K562 (cell line): ENCODE data around the gene GAS2L1. TPM values are rescaled to one million over a fixed set of nuclear protein-coding genes. Genes with fewer than 3 reads are reported as not detected.

Experiments
- ATAC-seq: fragments of 200-7000 bp; cut with Tn5 transposase; 3 replicates; pipeline ENCODE4 v1.9.1; 2020; ENCODE audit warnings: moderate library complexity
- BruUV-seq: library from RNA; stranded (reverse); fragments of 400-500 nt; replicated peaks from 2 replicates; lab custom pipeline; 2021; lab: Mats Ljungman, UMichigan
- CTCF ChIA-PET: fragments of 300-600 bp; formaldehyde crosslinking; extraction: SDS; loops from one replicate; lab custom pipeline; 2021; ENCODE audit warnings: low intra/inter-chr PET ratio; lab: Yijun Ruan, JAX
- POLR2A ChIA-PET: fragments of 300-600, 350-650 bp; sonication (Branson Sonifier 250); formaldehyde crosslinking; extraction: SDS; loops from one replicate; lab custom pipeline; 2021; ENCODE audit warnings: antibody characterized with exemption, inconsistent platforms; lab: Yijun Ruan, JAX
- DNase-seq, 4 experiments: peaks; one replicate each; pipeline versions ENCODE4 v3.0.0 to v3.0.0-alpha.2; 2011 to 2018; ENCODE audit warnings: low spot score in 3 of 4, mixed read lengths in 3 of 4; ENCODE audit errors: extremely low read depth in 1 of 4
- FAIRE-seq: peaks from 2 replicates; lab custom pipeline; 2011; peaks lifted over from hg19 to GRCh38; lab: Jason Lieb, UNC
- H2AFZ ChIP-seq: 2 replicates; pipeline ENCODE4 v1.6.0; 2011; ENCODE audit warnings: low read depth, low read length, control low read depth, inconsistent platforms
- H3K27ac ChIP-seq: fragments of 200-600 bp; 3 replicates; pipeline ENCODE4 v1.8.0; 2011; ENCODE audit warnings: low read depth, mild to moderate bottlenecking, control low read depth, inconsistent platforms, low read length, moderate library complexity, mixed read lengths; ENCODE audit errors: extremely low read depth
- H3K27me3 ChIP-seq, 2 experiments: fragments of 300-600 bp in 1 of 2; 2 replicates in 1 of 2; 3 replicates in 1 of 2; pipeline versions ENCODE4 v1.6.0 to v1.8.0; 2011; ENCODE audit warnings: inconsistent platforms in 2 of 2, low read length in 2 of 2, mild to moderate bottlenecking in 1 of 2, mixed read lengths in 1 of 2, moderate library complexity in 1 of 2; ENCODE audit not compliant: control insufficient read depth in 2 of 2, insufficient read depth in 2 of 2
- H3K36me3 ChIP-seq: fragments of 300-600 bp; 3 replicates; pipeline ENCODE4 v1.8.0; 2011; ENCODE audit warnings: mild to moderate bottlenecking, low read length, inconsistent platforms; ENCODE audit not compliant: control insufficient read depth, insufficient read depth
- H3K4me1 ChIP-seq, 2 experiments: fragments of 200-600 bp in 1 of 2; replicated peaks in 1 of 2; 2 replicates in 1 of 2; 3 replicates in 1 of 2; pipeline versions ENCODE4 v1.5.1 to v1.8.0; 2011; ENCODE audit warnings: inconsistent platforms in 2 of 2, low read length in 2 of 2, mild to moderate bottlenecking in 1 of 2, mixed read lengths in 1 of 2, moderate library complexity in 1 of 2; ENCODE audit not compliant: control insufficient read depth in 2 of 2, insufficient read depth in 2 of 2
- H3K4me2 ChIP-seq: 2 replicates; pipeline ENCODE4 v1.6.1; 2011; ENCODE audit warnings: low read length, control low read depth, inconsistent platforms, mixed read lengths; ENCODE audit not compliant: insufficient read depth
- H3K4me3 ChIP-seq: fragments of 200-600 bp; sonication (generic), shearing (Covaris generic); 2 replicates; pipeline ENCODE4 v1.5.1; 2016; ENCODE audit warnings: control low read depth, inconsistent platforms
- H3K79me2 ChIP-seq: fragments of 200-600 bp; 3 replicates; pipeline ENCODE4 v1.8.0; 2011; ENCODE audit warnings: low read length, inconsistent platforms; ENCODE audit not compliant: control insufficient read depth, insufficient read depth
- H3K9ac ChIP-seq, 2 experiments: 2 replicates each; pipeline versions ENCODE4 v1.6.0 to v1.6.1; 2011; ENCODE audit warnings: low read depth in 2 of 2, low read length in 2 of 2, control low read depth in 1 of 2, inconsistent platforms in 1 of 2, mild to moderate bottlenecking in 1 of 2, mixed read lengths in 1 of 2; ENCODE audit not compliant: insufficient read depth in 1 of 2
- H3K9me1 ChIP-seq: one replicate; pipeline ENCODE4 v1.6.0; 2011; ENCODE audit warnings: inconsistent platforms, mild to moderate bottlenecking, low read length, moderate library complexity; ENCODE audit not compliant: control insufficient read depth, insufficient read depth
- H3K9me3 ChIP-seq: replicated peaks from 2 replicates; pipeline ENCODE4 v1.5.1; 2011; ENCODE audit warnings: low read depth, low read length, inconsistent platforms; ENCODE audit not compliant: control insufficient read depth, insufficient read depth
- H4K20me1 ChIP-seq: replicated peaks from 2 replicates; pipeline ENCODE4 v1.6.1; 2011; ENCODE audit warnings: low read length, inconsistent platforms, mixed read lengths; ENCODE audit not compliant: control insufficient read depth, insufficient read depth
- HDGF ChIP-seq: fragments of 450-650 bp; IDR thresholded peaks from 2 replicates; pipeline ENCODE4 v1.6.1; 2016
- MEIS2 ChIP-seq: fragments of 450-650 bp; IDR thresholded peaks from 2 replicates; pipeline ENCODE4 v1.6.1; 2014; ENCODE audit warnings: mild to moderate bottlenecking; ENCODE audit not compliant: partially characterized antibody
- PTTG1 ChIP-seq: fragments of 450-650 bp; IDR thresholded peaks from 2 replicates; pipeline ENCODE4 v1.6.1; 2016; ENCODE audit warnings: low read depth, mild to moderate bottlenecking, missing genetic modification characterization, missing compliant biosample characterization
- SMARCA4 ChIP-seq: fragments of 450-650 bp; IDR thresholded peaks from 2 replicates; pipeline ENCODE4 v1.6.1; 2016
- SMC3 ChIP-seq: conservative IDR thresholded peaks from 2 replicates; pipeline ENCODE4 v1.6.1; 2011; ENCODE audit warnings: low read depth, low read length, improper control_type of control experiment; ENCODE audit not compliant: insufficient read depth
- TBP ChIP-seq: optimal IDR thresholded peaks from 2 replicates; pipeline ENCODE3; 2011; ENCODE audit warnings: low read depth, low read length, improper control_type of control experiment
- WGBS: fragments of 100-300 bp; shearing (Covaris generic); methylation state at CpG from one replicate; pipeline ENCODE4 v1.1.6; 2016; ENCODE audit warnings: low coverage, mixed read lengths; ENCODE audit not compliant: insufficient coverage; ENCODE audit errors: missing lambda C conversion rate; 5-methylcytosine and 5-hydroxymethylcytosine counted together
- in situ Hi-C: fragments of 300-500 bp; cut with MboI; formaldehyde crosslinking; loops from 4 replicates; pipeline ENCODE4 v1.15.0; 2018; ENCODE audit warnings: inconsistent platforms, mixed read lengths
- intact Hi-C: fragments of 100-400 bp; cut with micrococcal nuclease; formaldehyde crosslinking; loops from 2 replicates; pipeline ENCODE4 v1.14.2; 2022
- polyA plus RNA-seq, 8 experiments: library from polyadenylated mRNA; depleted of rRNA in 4 of 8; stranded (reverse) in 5 of 8; unstranded in 3 of 8; fragments of >200 nt; fragmentation: Nextera tagmentation in 2 of 8; fragmentation: Illumina TruSeq in 1 of 8; extraction: Ambion mirVana in 2 of 8; extraction: Trizol in 1 of 8; gene quantifications; 2 replicates each; pipeline versions ENCODE4 v1.2.1 to v1.2.3, GENCODE V29; 2011 to 2014; ENCODE audit warnings: inconsistent platforms in 1 of 8, missing spikeins in 1 of 8
- total RNA-seq, 7 experiments: library from RNA; depleted of rRNA in 6 of 7; stranded (reverse); fragments of >200 nt in 6 of 7; fragmentation: Illumina TruSeq in 2 of 7; extraction: Trizol in 2 of 7; gene quantifications; 2 replicates each; pipeline versions ENCODE4 v1.2.1 to v1.2.3, GENCODE V29; 2011 to 2021; ENCODE audit warnings: low replicate concordance in 1 of 7
- TF ChIP-seq, protein P1 (sequence below): sonication (generic); formaldehyde crosslinking; IDR thresholded peaks from 2 replicates; pipeline ENCODE4 v1.8.0; 2022; ENCODE audit warnings: mild to moderate bottlenecking, low read depth, missing genetic modification reagents
- TF ChIP-seq, protein P2 (sequence below), 2 experiments: fragments of 450-650 bp in 1 of 2; IDR thresholded peaks; 2 replicates each; pipeline ENCODE4 v1.6.1; 2011 to 2017; ENCODE audit warnings: low read depth in 2 of 2, antibody characterized with exemption in 1 of 2, borderline replicate concordance in 1 of 2, low read length in 1 of 2, mild to moderate bottlenecking in 1 of 2, mixed read lengths in 1 of 2; ENCODE audit not compliant: control insufficient read depth in 1 of 2

Gene GAS2L1
- total and polyA plus RNA-seq, 9 of the 15 experiments (the other 6 are each of a cell fraction or from before 2014, with no cell fraction given): 0.56 to 19.7 (median 3.2) TPM

DNA sequence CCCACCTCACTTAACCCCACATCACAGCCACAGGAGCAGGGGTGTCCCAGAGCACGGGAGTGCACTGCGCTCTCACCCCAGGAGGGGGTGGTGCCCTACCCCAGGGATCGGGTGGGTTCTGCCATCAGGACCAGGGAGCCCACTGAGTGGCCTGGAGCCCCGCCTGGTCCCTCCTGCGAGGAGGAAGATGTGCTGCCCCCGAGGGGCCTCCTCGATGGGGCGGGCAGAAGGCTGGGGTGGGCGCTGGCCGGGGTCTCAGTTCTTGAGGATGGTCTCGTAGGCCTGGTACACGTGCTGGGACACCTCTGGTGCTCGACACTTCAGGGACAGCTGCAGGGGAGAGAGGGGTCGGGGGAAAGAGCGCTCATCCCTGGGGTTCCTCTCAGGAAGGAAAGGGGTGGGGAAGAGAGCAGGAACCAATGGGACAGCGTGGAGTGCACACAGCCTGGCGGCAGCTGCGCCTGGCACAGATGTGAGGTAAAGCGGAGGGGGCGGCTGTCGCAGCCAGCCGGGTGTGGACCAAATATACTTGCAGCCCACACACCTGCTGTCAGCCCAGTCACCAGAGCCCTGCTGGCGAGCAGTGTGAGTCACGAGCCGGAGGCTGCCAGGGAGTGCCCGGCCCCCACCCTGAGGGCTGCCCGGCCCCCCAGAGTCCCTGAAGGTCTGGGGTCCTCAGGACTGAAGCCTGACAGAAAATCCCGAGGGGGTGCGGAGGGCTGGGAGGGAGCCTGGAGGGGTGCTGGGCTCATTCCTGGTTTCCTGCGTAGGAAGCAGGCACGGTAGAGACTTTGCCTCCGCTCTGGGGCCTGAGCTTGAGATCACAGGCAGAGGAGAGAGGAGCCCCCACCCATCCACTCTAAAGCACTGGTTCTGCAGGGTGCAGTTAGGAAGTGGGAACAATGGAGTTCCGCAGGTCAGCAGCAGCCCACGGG, 22.4 kb downstream of the GAS2L1 start:
- no peak overlapping the region for H2AFZ ChIP-seq
- H3K27ac ChIP-seq: no peak overlapping the region
- H4K20me1 ChIP-seq: no peaks in the 10 kb centered on the region
- H3K4me2 ChIP-seq: no peak overlapping the region
- H3K9me3 ChIP-seq: no peaks in the 10 kb centered on the region
- no peaks in the 10 kb centered on the region for H3K27me3 ChIP-seq
- H3K4me3 ChIP-seq: no peak overlapping the region
- FAIRE-seq (no peak), ATAC-seq (no peak), DNase-seq (no peak)
- peaks cover 0 to 10% of the 10 kb centered on the region in 2 experiments; a peak in 2 of 5 replicates for H3K4me1 ChIP-seq
- ChIA-PET CTCF (no interaction called here), POLR2A (no interaction called here)
- no TSS peak for BruUV-seq
- WGBS: 91% methylated on average over 16 of the region's 34 CpGs
- H3K36me3 ChIP-seq: peaks cover 35% of the 10 kb centered on the region; the same call in 2 of the 3 replicates
- in situ Hi-C loops: no loop called here
- no peak overlapping the region for H3K9ac ChIP-seq
- H3K79me2 ChIP-seq: no peaks in the 10 kb centered on the region
- no peak for TF ChIP-seq SMARCA4
- TF ChIP-seq PTTG1 (tag): no peak
- no peak for TF ChIP-seq MEIS2
- TF ChIP-seq SMC3: no peak
- TF ChIP-seq, protein P1, sequence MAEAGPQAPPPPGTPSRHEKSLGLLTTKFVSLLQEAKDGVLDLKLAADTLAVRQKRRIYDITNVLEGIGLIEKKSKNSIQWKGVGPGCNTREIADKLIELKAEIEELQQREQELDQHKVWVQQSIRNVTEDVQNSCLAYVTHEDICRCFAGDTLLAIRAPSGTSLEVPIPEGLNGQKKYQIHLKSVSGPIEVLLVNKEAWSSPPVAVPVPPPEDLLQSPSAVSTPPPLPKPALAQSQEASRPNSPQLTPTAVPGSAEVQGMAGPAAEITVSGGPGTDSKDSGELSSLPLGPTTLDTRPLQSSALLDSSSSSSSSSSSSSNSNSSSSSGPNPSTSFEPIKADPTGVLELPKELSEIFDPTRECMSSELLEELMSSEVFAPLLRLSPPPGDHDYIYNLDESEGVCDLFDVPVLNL: no peak
- TF ChIP-seq, protein P2, sequence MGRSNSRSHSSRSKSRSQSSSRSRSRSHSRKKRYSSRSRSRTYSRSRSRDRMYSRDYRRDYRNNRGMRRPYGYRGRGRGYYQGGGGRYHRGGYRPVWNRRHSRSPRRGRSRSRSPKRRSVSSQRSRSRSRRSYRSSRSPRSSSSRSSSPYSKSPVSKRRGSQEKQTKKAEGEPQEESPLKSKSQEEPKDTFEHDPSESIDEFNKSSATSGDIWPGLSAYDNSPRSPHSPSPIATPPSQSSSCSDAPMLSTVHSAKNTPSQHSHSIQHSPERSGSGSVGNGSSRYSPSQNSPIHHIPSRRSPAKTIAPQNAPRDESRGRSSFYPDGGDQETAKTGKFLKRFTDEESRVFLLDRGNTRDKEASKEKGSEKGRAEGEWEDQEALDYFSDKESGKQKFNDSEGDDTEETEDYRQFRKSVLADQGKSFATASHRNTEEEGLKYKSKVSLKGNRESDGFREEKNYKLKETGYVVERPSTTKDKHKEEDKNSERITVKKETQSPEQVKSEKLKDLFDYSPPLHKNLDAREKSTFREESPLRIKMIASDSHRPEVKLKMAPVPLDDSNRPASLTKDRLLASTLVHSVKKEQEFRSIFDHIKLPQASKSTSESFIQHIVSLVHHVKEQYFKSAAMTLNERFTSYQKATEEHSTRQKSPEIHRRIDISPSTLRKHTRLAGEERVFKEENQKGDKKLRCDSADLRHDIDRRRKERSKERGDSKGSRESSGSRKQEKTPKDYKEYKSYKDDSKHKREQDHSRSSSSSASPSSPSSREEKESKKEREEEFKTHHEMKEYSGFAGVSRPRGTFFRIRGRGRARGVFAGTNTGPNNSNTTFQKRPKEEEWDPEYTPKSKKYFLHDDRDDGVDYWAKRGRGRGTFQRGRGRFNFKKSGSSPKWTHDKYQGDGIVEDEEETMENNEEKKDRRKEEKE (IDR thresholded peaks at IDR 0.05; ENCODE audit: borderline replicate concordance in 1 of 2, control insufficient read depth in 1 of 2, low read depth in 2 of 2, low read length in 1 of 2): no peak
- no peak for TF ChIP-seq HDGF
- no peak for TF ChIP-seq TBP
- TF ChIP-seq, all 486 proteins: peak for 0
- intact Hi-C loops: no loop called here
- H3K9me1 ChIP-seq: no peaks in the 10 kb centered on the region
